GM15510 (cell line): ENCODE measurements around the gene TULP3.

Source experiments
- POLR2A ChIP-seq: IDR thresholded peaks from 3 replicates; pipeline ENCODE4 v1.6.1; 2011; ENCODE audit warnings: borderline replicate concordance; ENCODE audit not compliant: insufficient read length; ENCODE audit errors: extremely low read depth

TULP3 gene

DNA sequence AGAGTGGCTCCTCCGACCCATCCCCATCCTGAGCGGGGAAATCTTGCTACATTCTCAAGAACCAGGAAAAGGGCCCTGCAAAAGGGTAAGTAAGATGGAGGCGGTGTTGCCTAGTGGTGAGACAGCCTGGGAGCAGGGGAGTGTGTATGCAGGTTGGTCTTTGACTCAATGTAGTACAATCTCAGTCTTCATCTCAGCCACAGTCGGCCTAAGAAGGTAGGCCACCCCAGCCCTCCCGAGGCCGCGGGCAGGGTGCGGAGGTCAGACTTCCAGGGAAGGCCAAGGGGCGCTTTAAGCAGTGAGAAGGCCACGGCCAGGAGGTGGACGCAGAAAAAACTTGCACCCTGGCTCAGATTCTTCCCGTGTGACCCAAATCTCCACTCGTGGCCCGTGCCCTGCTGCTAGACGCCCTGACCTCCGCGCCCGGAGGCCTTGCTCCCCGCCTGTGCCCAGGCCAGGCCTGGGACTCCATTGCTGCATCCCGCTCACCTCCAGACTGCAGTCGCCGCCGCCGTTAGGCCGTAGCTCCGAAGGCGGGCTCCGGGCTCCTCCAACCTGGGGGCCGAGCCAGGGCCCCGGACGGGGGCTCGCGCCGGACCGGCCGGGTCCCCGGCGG, 14.2 kb upstream of the TULP3 start:
- no peak for TF ChIP-seq POLR2A

DNA sequence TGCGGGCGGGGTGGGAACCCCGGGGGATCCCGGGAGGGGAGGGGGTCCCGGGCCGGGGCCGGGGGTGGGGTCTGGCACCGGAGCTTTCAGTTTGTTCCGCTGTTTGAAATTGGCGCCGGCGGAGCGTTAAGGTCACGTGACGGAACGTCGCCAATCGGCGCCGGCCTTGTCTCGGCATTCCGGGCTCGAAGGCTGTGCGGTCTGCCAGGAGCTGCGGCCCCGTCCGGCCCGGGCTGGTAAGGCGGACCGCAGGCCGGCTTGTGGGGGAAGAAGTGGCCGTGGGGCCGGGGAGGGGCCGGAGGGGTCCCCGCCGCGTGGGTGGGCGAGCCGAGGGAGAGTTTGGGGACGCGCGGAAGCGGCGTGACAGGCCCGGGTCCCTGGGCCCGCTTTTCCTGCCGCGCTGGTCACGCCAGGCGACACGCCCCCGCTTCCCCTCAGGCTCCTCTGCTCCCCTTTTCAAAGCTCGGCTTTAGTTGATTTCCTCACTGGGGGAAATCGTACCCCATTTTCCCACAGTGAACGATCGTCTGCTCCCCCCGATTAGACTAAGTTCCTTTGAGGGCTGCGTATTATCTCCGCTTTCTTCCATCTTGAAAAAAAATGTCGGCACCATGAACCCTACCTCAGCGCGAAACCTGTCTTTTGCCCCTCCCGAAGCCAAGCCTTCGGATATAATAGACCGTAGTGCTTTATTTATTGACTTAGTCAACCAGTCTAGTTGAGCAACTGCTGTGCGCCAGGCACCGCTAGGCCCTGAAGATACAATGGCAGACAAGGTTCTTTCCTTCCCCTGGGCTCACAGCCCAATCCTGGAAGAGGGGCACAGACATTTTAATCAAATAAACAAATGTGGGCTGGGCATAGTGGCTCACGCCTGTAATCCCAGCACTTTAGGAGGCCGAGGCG, 13.4 kb upstream of the TULP3 start, which contains the start of the genes FOXM1 and RHNO1:
FOXM1 (minus strand) TSS at position 128 of the 906 bp plus-strand sequence. CDS start 2,696 bp downstream, outside the sequence.
RHNO1 (plus strand) TSS at position 177 of the 906 bp plus-strand sequence. CDS start 8,144 bp downstream, outside the sequence.
- peak; percentile 86 for TF ChIP-seq POLR2A

GRCh38 chr12:2877953-2878732, 12.5 kb upstream of the TULP3 start:
- TF ChIP-seq POLR2A = no peak

DNA sequence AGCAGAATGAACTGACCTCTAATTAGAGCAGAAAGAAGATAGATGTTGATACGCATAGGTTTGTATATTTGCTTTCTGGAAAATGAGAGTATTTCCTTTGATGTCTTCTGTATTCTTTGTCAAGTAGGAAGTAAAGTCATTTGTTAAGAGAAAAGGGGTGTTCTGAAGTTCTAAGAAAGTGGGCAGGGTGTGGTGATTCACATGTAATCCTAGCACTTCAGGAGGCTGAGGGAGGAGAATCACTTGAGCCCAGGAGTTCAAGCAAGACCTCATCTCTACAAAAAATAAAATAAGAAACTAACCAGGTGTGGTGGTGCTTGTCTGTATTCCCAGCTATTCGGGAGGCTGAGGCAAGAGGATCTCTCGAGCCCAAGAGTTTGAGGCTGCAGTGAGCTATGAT, 10.8 kb upstream of the TULP3 start:
- TF ChIP-seq POLR2A = no peak

- no peak for TF ChIP-seq POLR2A
Observed at GRCh38 chr12:2884810-2885209, 5.9 kb upstream of the TULP3 start.

GRCh38 chr12:2886768-2887450, 3.8 kb upstream of the TULP3 start:
- no peak for TF ChIP-seq POLR2A

- no peak for TF ChIP-seq POLR2A
Observed at GRCh38 chr12:2890001-2890387, 697 bp upstream of the TULP3 start.

- TF ChIP-seq POLR2A = no peak
Observed at GRCh38 chr12:2891240-2892053, 756 bp downstream of the TULP3 start.

DNA sequence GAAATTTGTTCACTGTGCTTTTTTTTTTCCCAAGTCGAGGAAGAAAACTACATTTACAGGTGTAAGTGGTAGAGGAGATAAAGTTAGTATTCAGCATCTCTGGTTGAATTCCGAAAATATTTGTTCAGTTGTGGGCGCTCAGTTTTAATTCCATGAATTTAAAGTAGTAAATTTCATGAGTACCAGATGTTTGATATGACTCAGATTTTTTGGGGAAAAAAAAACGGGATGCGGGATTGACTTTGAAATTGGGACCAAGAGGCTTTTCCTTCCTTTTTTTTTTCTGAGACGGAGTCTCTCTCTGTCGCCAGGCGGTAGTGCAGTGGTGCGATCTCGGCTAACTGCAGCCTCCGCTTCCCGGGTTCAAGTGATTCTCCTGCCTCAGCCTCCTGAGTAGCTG, 1.6 kb downstream of the TULP3 start:
- no peak for TF ChIP-seq POLR2A

DNA sequence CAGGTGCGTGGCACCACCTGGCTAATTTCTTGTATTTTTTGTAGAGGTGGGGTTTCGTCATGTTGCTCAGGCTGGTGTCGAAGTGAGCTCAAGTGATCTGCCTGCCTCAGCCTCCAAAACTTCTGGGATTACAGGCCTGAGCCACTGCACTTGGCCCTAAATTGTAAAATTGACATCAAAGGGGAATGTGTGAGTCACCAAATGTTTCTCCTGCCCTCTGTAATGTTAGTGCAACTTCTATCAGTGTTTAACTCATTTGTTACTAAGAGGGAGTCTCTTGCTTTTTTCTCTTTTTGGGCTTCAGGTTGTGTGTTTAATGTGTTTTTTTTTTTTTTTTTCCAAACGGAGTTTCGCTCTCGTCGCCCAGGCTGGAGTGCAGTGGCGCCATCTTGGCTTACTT, 2.3 kb downstream of the TULP3 start:
- TF ChIP-seq POLR2A = no peak

DNA sequence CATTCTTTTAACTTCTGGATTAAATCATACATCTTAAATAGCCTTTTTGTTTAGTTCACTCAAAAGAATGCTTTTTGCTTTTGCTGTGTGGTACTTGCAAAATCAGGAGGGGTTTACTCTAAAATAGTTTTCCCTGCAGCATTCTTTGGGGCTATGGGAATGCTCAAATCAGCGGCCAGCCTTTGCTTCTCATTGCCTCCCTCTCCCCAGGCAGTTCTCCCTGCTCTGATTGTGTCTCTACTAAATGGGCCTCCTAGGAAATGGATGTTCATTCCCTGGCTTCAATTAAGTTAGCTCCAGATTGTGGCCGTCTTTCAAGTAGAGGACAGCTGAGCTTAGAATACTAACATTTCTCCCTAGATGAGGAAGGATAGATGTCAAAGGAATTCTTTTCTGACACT, 4.4 kb downstream of the TULP3 start:
- TF ChIP-seq POLR2A = no peak

DNA sequence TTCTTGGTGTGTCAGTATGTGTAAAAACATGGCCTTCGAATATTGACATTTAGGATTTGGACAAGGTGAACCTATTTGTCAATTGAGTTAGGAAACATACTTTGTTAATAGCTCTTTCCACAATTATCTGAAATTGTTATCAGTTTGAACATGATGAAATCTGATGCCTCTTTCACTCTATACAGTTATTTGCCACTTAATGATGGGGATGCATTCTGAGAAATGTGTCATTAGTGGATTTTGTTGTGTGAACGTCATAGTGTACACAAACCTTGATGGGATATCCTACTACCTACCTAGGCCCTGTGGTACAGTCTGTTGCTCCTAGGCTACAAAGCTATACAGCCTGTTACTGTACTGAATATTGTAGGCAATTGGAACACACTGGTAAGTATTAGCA, 4.8 kb downstream of the TULP3 start:
- no peak for TF ChIP-seq POLR2A

GRCh38 chr12:2897418-2897817, 6.7 kb downstream of the TULP3 start:
- no peak for TF ChIP-seq POLR2A

DNA sequence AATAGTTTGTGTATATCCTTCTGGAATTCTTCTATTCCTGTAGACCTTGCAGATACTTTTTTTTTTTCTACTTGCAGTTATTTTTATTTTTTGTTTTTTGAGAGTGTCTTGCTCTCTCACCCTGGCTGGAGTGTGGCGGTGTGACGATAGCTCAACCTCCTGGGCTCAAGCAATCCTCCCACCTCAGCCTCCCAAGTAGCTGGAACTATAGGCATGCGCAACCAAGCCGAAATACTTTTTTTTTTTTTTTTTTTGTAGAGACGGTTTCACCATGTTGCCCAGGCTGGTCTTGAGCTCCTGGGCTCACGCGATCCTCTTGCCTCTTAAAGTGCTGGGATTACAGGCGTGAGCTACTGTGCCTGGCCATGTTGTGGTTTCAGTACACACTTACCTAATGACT, 10.0 kb downstream of the TULP3 start:
- no peak for TF ChIP-seq POLR2A

GRCh38 chr12:2902272-2902880, 11.7 kb downstream of the TULP3 start:
- no peak for TF ChIP-seq POLR2A
